Spleen (tissue), 7 donors: ENCODE data around the gene ATXN10.

Experiments used
- POLR2A ChIP-seq, 3 donors: fragments of 450-650 bp; IDR thresholded peaks; one replicate each; pipeline ENCODE4 v1.5.1; 2017; ENCODE audit warnings: antibody characterized with exemption in 3 of 3, mild to moderate bottlenecking in 1 of 3
- POLR2AphosphoS5 ChIP-seq, 3 donors: sonication (generic); formaldehyde crosslinking; IDR thresholded peaks; one replicate each; pipeline ENCODE4 v1.5.1; 2017; ENCODE audit warnings: antibody characterized with exemption in 3 of 3
- TF ChIP-seq, protein P1 (sequence below), 11 experiments: fragments of 200-600 bp in 7 of 11; fragments of 450-650 bp in 4 of 11; sonication (generic) in 4 of 11; IDR thresholded peaks in 8 of 11; conservative IDR thresholded peaks in 3 of 11; 1 replicate in 7 of 11; 2 replicates in 4 of 11; pipeline versions ENCODE4 v1.4.0 to v1.8.0; 2016 to 2021; ENCODE audit warnings: antibody characterized with exemption in 11 of 11, inconsistent platforms in 4 of 11, mild to moderate bottlenecking in 1 of 11
- donor health status: DM: no; HTN: no; CAD: no; lungs with moderate emphysema.
- donor health status: DM: no; HTN: no; CAD: no.
- donor health status: DM: no; HTN: no; CAD: no.

DNA sequence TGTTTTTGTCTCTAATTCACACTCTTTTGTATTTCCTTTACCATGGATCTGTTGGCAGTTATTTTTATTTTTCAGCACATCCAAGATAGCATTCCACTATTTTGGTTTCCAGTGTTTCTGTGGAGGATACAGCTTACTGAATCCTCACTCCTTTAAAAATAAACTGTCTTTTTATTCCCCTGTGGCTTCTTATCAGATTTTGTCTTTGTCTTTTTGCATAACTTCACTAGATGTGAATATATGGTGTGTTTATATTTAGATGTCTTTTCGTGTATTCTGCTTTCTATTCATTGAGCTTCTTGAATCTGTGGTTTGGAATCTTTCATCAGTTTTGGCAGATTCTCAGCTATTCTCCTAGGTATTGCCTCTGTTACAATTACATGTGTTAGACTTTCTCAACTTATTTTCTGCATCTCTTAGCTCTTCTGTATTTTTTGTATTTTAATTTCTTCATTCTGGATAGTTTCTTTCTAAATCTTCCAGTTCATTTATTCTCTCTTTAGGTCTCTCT lies 7.4 kb upstream of the ATXN10 start:
- TF ChIP-seq POLR2AphosphoS5 (IDR thresholded peaks at IDR 0.05) (no peak), POLR2A (IDR thresholded peaks at IDR 0.05) (no peak)
- TF ChIP-seq, protein P1, sequence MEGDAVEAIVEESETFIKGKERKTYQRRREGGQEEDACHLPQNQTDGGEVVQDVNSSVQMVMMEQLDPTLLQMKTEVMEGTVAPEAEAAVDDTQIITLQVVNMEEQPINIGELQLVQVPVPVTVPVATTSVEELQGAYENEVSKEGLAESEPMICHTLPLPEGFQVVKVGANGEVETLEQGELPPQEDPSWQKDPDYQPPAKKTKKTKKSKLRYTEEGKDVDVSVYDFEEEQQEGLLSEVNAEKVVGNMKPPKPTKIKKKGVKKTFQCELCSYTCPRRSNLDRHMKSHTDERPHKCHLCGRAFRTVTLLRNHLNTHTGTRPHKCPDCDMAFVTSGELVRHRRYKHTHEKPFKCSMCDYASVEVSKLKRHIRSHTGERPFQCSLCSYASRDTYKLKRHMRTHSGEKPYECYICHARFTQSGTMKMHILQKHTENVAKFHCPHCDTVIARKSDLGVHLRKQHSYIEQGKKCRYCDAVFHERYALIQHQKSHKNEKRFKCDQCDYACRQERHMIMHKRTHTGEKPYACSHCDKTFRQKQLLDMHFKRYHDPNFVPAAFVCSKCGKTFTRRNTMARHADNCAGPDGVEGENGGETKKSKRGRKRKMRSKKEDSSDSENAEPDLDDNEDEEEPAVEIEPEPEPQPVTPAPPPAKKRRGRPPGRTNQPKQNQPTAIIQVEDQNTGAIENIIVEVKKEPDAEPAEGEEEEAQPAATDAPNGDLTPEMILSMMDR (IDR thresholded peaks at IDR 0.05 in 8 of 11, conservative IDR thresholded peaks at IDR 0.05 in 3 of 11), result no peak
